Hepatic stellate cell (primary cell): ENCODE results near the gene SMG6.
"Not testable (repeated sequence)": the region's sequence is repeated elsewhere in the genome, so short reads cannot be mapped to it uniquely, and the experiment has no call there.

Experiments used
- DNase-seq: peaks from one replicate; pipeline ENCODE4 v3.0.0; 2011; ENCODE audit warnings: low spot score

SMG6 gene

GRCh38 chr17:2263183-2264066, 40.2 kb downstream of the SMG6 start:
- DNase-seq: no peak

DNA sequence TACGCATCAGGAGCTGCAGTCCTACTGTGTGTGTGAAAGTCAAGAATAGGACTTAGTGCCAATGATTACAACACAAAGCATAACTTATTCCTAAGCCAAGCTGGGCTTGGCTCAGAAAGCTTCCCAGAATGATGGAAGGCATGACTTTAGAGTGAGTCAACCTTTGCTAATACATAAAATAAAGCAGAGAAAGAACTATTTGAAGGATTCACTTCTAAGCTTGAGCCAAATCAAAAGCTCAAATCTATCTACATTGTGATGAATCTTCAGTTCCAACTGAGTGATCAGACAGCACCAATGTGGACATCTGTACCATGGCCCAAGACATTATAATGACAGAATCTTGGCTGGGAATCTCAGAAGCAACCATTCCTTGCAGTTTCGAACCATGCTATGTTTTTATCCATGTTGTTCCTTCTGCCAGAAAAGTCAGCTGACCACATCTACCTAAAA, 41.4 kb downstream of the SMG6 start:
- peak; percentile 58 for DNase-seq

- no peak for DNase-seq
Measured at GRCh38 chr17:2259769-2260536, 43.6 kb downstream of the SMG6 start.

DNA sequence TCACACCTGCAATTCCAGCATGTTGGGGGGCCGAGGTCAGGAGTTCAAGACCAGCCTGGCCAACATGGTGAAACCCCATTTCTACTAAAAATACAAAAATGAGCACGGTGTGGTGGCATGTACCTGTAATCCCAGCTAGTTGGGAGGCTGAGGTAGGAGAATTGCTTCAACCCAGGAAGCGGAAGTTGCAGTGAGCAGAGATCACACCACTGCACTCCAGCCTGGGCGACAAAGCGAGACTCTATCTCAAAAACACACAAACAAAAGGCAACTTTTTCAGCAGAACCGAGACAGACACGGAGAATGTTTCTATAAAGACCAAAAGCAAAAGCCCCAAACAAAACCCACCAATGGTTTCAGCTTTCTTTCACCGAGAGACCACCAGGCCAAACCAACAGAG, 44.8 kb downstream of the SMG6 start:
- DNase-seq: not testable (repeated sequence)

DNA sequence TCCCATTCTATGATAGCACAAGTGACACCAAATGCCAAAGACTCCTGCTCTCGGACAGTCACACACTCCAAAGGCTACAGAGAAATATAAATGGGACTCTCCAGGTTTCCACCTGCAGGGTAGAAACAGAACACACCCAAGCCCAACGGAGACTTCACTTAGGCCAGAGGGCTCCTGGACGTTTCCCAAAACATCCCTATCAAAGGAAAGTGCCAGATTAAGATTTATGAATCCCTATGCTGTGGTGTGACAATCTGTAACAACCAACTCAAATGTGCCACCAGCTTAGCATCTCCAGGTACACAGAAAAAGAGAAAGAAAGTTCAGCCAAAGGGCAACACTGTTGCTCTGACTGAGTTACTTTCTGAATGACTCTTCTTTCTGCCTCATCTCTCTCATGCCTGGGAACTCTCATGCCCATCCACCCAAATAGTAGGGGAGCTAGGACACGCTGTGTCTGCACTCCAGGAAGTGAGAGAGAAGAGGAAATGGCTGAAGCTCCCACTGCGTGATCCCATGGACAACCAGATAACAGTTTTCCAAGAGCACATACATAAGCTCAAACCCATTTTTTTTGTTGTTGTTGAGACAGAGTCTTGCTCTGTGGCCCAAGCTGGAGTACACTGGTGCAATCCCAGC, 49.7 kb downstream of the SMG6 start:
- no peak for DNase-seq

GRCh38 chr17:2253362-2253761, 50.2 kb downstream of the SMG6 start:
- no peak for DNase-seq

GRCh38 chr17:2251098-2251497, 52.5 kb downstream of the SMG6 start:
- DNase-seq: no peak

GRCh38 chr17:2250140-2251095, 53.2 kb downstream of the SMG6 start:
- peak; percentile 69 for DNase-seq

DNA sequence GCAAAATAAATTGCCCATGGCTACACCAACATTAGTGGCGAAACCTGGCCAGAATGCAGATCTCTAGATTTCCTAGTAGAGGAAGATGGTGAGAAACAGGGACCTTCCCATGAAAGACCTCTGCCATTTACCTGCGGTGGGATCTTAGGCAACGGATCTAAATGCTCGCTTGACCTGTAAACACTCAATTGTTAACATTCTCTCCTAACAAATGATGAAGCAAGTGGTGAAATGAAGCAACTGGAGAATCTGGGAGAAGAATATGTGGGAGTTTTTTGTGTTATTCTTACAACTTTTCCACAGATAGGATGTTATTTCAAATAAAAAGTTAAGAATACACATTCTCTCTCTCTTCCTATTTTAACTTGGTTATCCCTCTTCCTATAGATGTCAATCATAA, 56.6 kb downstream of the SMG6 start:
- DNase-seq: no peak

- DNase-seq: peak; percentile 83
Measured at GRCh38 chr17:2244545-2245525, 58.8 kb downstream of the SMG6 start.

DNA sequence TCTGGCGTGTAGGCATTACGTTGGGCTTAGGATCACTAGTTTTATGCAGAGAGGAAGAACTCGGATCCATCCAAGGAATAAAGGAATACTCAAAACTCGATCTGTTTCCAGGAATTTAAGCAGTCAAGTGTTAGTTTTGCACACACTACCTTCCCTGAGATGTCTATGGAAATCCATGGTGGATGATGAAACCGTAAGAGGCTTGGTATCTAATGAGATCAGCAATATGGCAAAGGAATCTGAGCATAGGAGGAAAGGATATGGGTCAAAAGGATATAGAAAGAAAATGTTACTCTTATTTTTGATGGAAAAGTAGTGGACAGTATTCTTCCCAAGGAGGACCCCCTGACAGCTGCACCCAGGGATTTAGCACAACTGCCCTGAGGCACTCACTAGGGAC, 59.6 kb downstream of the SMG6 start:
- no peak for DNase-seq

- no peak for DNase-seq
Measured at GRCh38 chr17:2241823-2242222, 61.8 kb downstream of the SMG6 start.

- no peak for DNase-seq
Measured at GRCh38 chr17:2240541-2240940, 63.0 kb downstream of the SMG6 start.

DNA sequence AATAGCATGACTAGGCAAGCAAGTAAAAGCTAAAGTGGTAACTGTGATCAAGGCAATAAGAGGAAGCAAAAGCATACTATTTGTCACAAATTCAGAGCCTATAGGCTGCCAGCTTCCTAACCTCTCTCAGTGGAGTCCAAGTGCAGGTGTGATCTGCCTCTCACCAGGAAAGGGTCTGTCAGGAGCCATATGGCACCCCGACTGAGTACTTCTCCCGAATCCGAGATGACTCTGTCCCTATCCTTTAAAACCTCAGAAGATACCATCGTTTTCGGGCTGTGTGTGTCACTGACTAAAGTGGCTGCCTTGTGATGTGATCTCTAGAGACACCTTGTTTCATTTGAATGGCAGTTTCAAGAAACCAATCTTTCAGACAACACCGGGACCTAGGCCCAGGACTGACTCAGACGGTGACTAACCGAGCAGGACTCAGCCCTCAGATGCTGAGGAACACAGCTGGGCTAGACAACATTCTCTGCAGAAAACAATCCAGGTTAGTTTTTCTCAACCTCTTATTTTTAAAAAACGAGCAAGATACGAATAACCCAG, 63.6 kb downstream of the SMG6 start:
- DNase-seq: peak; percentile 80

DNA sequence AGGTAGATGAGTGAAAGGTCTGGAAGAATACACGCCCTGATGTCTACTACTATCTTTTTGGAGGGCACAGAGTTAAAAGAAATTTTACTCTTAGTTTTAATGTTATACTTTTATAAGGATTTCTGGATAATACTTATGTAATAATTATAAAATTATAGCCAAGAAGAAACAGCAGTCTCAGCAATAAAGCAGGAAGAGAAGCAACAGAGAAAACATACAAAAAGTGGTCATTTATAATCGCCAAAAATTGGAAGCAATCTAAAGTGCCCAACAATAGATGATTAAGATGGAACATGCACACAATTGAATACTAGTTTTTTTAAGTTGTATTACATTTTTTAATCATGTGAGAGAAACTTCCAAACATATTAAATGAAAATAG, 64.4 kb downstream of the SMG6 start:
- no peak for DNase-seq

DNA sequence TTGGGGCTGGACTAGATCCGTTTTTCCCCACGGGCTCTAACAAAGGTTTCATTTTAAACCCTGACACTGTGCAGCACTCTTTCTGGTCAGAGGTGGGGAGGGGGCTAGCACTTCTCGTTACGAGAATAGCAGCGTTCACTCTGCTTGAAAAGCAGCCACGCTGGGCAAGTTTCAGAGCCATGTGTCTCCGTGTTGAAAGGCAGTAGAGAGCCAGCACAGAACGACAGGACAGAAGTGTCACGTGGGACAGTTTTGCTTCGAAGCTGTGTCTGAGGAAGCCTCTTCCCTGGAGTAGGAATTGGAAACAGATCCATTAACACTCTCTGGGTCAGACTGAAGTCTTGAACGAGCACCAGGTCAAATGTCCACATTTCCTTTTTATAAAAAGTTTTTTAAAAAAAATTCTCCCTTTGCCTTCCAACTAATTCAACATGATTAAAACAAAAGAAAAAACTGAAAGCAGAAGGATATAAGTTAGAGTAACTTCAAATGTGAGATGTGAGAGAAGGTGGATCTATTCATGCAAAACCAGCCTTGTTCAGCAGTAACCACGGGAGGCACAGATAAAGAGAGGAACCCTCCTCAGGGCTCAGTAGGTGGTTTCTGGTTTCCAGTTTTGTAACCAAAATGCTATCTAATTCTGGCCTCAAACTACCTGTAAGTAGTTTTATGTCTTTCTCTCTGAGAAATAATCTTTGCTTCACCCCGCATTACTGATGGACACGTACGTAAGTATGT, 65.0 kb downstream of the SMG6 start:
- no peak for DNase-seq

- DNase-seq: no peak
Measured at GRCh38 chr17:2237950-2238349, 65.6 kb downstream of the SMG6 start.

- DNase-seq: no peak
Measured at GRCh38 chr17:2237521-2237921, 66.1 kb downstream of the SMG6 start.

DNA sequence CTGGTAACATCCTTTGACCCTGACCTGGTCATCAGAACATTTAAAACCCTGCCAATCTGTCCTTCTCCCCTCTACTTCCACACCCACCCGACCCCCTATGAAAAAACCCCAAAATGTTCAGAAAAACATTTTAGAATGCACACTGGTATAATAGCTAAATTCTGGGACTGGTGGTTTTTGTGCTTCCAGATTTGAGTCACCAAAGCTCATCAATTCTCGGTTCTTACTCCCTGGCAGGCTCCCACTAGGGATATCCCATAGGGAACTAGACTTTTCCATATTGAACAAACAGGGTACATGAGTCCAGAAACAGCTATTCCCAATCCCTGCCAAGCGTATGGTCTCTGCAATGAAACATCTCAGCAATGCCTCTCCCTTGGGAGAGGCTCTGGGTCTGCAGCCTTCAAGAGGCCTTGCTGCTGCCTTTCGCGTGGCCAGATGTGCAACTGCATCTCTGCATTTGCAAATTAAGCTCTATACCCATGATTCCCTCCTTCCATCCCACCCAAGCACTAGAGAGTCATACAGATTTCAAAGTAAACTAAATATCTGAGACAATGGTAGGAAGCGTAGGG, 67.7 kb downstream of the SMG6 start:
- no peak for DNase-seq
